PC-9 (cell line): ENCODE results near the gene COL25A1.

Experiments used
- CTCF ChIP-seq: fragments of 200-600 bp; sonication (generic); conservative IDR thresholded peaks from 2 replicates; pipeline ENCODE4 v1.6.1; 2017; ENCODE audit warnings: mixed run types, antibody characterized with exemption, mild to moderate bottlenecking, moderate library complexity
- EZH2 ChIP-seq: fragments of 200-600 bp; sonication (generic); IDR thresholded peaks from 2 replicates; pipeline ENCODE4 v1.8.0; 2017; ENCODE audit warnings: antibody characterized with exemption, low read depth

- TF ChIP-seq CTCF, result no peak
- no peak for TF ChIP-seq EZH2
Measured at GRCh38 chr4:109127866-109128265, 174.6 kb downstream of the COL25A1 start.
